ENCODE results near the gene ZCCHC10.

- TF ChIP-seq NR2C2 (IDR thresholded peaks at IDR 0.05; ENCODE audit: borderline replicate concordance, control insufficient read depth, insufficient read length, low read depth) (no peak), BRCA1 (IDR thresholded peaks at IDR 0.05; ENCODE audit: low read depth, low read length) (no peak), RAD21 (IDR thresholded peaks at IDR 0.05; ENCODE audit: insufficient read depth, low read depth, low read length) (no peak)
These were observed 74.5 kb downstream of the ZCCHC10 start for GRCh38 chr5:132951897-132952296.
